Left renal cortex interstitium (tissue), 4 donors: Measurements from ENCODE around the gene ISCU. TPM values are rescaled to one million over a fixed set of nuclear protein-coding genes. Genes with fewer than 3 reads are reported as not detected.

Experiments
- DNase-seq, 4 donors: peaks; one replicate each; pipeline ENCODE4 v3.0.0-alpha.2; 2013; ENCODE audit warnings: low read depth in 4 of 4, low spot score in 2 of 4, missing footprints in 1 of 4
- polyA plus RNA-seq, 4 donors: library from polyadenylated mRNA; unstranded; fragments of 120-200 nt; gene quantifications; one replicate each; pipeline ENCODE4 v1.2.1, GENCODE V29; 2013; ENCODE audit not compliant: insufficient read length in 4 of 4

Gene ISCU
- 100 to 1,000 TPM; 106 to 128 (median 113) TPM for polyA plus RNA-seq

DNA sequence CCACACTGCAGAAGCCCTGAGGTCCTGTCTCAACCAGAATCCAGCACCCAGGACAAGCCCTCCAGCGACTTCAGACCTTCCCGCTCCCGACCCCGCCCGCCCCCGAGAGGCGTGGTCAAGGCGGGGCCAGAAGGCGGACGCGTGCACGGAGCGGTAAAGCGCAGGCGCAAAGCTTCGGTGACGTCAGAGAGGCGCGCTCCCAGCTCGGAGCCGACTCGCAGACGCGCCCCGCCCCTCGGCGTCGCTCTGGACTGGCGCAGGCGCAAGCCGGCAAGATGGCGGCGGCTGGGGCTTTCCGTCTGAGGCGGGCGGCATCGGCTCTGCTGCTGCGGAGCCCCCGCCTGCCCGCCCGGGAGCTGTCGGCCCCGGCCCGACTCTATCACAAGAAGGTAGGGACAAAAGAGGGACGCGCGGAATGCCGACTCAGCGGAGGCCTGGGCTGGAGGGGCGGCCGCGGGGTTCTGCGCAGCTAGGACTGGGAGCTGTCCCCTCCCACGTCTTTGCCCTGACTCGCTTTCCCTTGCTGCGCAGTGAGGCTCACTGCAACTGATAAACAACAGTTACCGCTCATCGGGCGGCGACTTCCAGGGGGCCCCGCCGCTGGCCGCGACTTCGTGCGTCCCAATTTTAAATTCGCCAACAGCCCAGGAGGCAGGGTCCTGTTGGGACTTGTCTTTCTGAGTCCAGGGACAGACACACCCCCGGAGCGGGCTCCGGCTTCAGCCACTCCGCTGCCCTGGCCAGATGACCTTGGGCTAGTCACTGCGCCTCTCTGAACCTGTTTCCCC is at the start of gene ISCU:
TSS of gene ISCU (plus strand) at position 249 of the 788 bp plus-strand sequence. CDS start at position 276, 27 bp downstream.
- DNase-seq, result peak; percentile 92 to 98 (median 96)

DNA sequence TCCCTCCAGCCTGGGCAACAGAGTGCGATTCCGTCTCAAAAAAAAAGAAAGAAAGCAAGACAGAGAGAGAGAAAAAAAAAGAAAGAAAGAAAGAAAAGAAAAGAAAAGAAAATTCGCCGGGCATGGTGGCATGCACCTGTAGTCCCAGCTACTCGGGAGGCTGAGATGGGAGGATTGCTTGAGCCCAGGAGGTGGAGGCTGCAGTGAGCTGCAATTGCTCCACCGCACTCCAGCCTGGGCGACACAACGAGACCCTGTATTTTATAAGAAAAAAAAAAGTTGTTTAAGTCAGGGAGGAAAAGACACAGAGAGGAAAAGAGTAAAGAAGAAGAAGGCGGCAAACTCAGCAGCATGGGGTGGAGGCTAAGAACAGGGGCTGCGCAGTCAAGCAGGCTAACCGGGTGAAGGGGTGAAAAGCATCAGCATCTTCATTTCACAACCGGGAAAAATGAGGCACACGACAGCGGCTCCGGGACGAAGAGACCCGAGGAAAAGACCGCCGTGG is 47.9 kb upstream of the ISCU start:
- no peak for DNase-seq

DNA sequence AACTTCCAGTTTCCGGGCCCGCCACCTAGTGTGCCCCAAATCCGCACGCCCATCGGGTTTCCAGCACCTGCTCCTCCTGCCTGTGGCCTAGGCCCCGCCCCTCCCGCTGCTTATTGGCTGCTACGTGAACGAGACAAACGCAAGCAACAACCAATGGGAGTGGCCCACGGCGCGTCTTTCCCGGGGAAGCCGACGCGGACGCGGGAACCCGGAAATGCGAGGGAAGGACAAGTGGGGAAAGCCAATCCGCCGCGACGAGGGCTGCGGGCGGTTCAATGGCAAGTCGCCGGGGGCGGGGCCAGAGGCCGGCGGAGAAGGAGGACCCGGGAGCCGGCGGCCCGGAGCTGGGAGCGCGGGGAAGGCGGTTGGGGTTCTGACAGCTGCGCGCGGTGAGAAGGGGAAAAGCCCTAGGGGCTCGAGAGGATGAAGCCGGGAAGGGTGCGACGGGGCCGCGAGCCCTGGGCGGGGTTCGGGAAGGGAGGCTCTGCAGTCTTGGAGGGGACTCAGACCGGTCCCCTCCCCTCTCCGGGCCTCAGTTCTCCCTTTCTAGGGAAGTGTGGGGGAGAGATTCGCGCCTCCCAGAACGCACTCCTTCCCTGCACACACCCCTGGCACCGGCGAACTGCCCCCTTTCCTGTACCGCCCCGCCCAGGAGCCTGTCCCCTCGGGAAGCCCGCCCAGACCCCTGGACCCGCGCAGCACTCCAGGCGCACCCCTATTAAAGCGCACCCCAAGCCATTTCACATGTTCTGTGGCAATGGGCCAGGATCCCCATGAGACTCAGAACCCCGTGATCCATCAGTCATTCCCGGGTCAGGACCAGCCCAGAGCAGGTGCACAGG is 47.2 kb upstream of the ISCU start, which contains the start of gene FICD:
TSS of gene FICD (plus strand) at position 305 of the 842 bp plus-strand sequence. CDS start 1,696 bp downstream, outside the sequence.
- peak; percentile 84 to 98 (median 94) for DNase-seq

DNA sequence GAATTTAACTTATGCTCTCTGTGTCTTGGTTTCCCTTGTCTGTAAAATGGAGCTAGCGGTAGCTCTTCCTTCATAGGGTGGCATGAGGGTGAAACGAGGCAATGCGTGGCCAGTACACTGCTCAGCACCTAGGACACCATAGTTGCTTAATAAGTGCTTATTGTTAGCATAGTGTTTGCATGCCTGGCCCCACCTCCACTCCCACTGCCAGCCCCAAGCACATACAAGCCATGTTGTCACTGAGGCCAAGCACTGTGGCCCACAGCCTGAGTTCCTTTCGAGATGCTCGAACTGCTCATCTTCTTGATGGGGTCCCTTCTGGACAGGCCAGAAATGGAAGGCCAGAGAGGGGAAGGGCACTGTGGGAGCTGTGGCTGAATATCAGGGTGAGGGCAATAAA is 46.5 kb upstream of the ISCU start:
- DNase-seq, result no peak

DNA sequence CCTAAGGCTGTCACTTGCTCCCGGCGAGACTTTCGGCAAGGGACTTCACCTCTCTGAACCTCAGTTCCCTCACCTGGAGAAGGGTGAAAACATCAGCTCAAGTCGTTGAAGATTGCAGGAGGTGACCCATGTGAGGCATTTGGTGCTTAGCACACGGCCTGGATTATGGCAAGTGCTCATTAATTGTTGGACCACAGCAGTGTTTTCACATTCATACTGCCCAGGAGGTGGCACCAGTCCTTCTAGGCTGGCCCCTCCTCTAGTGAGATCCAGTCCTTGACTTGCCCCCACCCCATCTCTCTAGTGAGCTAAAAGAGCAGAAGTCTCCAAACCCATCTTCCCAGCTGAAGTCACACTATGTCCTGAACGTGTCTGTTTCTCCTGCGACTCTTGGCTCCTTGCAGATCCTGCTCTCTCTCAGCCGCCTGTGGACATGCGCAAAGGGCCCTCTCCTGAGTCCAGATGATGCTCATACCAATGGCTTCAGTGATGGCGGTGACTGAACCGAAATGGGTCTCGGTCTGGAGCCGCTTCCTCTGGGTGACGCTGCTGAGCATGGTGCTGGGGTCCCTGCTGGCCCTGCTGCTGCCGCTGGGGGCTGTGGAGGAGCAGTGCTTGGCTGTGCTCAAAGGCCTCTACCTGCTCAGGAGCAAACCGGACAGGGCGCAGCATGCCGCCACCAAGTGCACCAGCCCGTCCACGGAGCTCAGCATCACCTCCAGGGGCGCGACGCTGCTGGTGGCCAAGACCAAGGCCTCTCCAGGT is 45.7 kb upstream of the ISCU start:
- DNase-seq, result no peak

DNA sequence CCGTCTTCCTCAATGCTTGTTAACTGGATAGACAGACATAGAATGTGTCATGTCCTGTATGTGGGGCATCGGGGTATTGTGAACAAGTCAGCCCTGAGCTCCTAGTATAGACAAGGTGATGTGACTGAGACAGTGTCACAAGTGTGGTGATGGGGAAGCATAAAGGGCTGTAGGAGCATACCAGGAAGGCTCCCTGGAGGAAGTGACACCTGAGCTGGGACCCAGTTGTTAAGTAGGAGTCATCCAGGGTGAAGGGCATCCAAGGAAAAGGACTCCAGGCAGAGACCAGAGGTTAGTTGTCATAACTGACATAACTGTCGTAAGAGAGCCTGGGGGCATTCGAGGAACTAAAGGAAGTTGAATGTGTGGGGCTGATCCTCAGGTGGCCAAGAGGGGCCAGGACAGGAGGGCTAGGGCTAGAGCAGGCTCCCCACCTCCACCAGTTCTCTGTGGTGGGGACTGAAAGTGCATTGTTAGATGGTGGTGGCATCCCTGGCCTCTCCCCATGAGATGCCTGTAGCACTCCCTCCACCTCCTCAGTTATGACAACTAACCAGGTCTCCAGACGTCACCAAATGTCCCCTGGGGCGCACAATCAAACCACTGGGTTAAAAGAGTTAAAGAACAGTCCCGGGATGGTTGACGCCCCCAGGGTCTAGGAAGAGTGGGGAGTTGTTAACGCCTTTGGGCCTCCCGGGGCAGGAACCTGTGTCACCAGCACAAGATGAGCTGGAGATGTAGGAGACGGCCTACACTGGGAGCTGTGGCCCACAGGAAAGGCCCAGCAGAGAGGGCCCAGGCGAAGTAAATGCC is 44.9 kb upstream of the ISCU start:
- no peak for DNase-seq

DNA sequence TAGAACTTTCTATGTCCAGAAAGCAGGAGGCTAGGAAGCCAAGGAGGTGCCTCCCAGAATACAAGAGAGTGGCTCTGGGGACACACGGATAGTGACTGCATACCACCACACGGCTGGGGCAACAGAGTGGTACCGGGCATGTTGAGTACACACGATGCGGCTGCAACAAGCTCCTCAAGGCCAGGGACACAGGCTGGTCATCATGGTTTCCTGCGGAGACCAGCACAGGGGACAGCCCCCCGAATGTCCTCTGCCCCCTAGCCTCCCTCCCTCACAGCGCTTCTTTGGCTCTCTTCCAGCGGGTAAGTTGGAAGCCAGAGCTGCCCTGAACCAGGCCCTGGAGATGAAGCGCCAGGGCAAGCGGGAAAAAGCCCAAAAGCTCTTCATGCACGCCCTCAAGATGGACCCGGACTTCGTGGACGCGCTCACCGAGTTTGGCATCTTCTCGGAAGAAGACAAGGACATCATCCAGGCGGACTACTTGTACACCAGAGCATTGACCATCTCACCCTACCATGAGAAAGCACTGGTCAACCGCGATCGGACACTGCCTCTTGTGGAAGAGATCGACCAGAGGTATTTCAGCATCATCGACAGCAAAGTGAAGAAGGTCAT is 44.2 kb upstream of the ISCU start:
- no peak for DNase-seq

DNA sequence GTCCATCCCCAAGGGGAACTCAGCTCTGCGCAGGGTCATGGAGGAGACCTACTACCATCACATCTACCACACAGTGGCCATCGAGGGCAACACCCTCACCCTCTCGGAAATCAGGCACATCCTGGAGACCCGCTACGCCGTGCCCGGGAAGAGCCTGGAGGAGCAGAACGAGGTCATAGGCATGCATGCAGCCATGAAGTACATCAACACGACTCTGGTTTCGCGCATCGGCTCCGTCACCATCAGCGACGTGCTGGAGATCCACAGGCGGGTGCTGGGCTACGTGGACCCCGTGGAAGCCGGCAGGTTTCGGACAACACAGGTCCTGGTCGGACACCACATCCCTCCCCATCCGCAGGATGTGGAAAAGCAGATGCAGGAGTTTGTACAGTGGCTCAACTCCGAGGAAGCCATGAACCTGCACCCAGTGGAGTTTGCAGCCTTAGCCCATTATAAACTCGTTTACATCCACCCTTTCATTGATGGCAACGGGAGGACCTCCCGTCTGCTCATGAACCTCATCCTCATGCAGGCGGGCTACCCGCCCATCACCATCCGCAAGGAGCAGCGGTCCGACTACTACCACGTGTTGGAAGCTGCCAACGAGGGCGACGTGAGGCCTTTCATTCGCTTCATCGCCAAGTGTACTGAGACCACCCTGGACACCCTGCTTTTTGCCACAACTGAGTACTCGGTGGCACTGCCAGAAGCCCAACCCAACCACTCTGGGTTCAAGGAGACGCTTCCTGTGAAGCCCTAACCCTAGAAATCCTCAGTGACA is 43.5 kb upstream of the ISCU start:
- no peak for DNase-seq

DNA sequence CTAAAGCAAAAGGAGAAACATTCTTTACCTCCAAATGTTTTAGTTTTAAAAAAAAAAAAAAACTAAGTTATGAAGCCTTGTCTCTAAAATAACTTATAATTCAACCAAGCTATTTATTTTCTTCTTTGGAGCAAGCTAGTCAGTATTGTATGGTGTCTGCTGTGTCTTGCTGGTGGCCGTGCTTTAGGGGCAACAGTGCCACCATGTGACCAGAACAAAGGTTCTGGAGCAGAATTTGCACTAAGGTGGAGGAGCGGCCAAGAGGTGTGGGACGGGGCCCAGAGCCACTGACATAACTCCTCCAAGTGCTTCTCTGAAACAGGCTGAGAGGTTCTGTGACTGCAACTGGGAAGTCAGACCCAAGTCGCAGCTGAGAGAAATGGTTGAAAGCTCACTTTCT is 42.8 kb upstream of the ISCU start:
- no peak for DNase-seq

DNA sequence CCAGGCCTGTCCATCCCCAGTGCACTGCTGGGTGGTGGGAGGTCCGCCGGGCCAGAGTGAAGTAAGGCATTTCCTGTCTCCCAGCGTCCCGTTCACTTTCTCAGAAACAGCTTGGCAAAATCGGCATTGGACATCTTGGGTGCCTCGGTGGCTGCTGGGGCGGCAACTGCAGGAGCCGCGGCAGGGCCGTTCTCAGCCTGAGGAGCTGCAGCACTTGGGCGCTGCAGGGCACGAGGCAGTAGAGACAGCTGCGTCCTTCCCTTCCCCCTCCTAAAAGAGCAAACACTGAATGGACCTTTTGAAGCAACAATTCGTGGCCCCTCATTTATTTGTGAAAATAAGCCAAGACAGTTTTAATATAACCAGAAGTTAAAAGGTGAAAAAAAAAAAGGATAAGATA is 39.0 kb upstream of the ISCU start:
- no peak for DNase-seq

DNA sequence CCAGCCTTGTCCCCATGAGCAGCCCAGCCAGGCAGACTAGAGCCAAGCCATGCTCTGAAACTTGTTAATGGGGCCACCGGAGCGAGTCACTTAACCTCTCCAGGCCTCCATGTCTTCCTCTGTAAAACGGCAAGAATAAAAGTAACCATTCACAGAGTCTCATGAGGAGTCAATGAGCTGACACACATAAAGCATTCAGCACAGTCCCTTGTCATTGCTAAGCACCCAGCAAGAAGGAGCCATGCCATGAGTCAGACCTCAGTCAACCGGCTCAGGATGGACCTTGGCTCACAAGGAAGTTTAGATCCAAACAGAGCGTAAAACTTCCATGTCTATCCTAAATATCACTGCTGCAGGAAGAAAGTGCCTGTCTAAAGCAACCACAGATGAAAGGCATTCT is 36.7 kb upstream of the ISCU start:
- no peak for DNase-seq

DNA sequence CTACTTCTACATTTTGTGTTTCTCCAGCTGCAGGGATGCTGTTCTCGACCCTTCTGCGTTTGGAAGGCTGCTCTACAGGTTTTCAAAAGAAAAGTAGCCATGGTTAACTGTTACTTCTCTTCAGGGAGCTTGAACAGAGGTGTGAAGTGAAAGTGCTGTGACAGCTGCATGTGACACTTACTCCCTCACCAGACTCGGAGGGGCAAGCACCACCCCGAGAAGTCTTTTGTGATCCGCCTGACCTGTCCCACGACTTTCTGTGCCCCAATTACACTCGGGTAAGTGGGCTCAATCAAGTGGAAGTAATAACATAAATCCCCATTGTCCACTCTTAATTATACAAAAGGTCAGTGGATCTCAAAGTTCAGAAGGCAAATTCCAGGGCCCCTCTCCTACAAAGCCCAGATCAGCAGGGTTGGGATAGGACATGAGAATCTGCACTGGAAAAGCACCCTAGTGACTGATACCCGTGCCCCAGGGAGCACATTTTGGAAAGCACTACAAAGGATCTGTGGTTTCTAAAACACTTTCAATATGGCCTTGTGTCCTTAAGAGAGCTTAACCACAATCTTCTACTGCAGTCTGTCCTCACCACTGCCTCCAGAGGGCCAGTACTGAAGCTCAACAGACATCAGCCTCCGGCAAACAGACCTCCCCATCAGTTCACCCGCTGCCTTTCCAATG is 35.8 kb upstream of the ISCU start:
- no peak for DNase-seq

DNA sequence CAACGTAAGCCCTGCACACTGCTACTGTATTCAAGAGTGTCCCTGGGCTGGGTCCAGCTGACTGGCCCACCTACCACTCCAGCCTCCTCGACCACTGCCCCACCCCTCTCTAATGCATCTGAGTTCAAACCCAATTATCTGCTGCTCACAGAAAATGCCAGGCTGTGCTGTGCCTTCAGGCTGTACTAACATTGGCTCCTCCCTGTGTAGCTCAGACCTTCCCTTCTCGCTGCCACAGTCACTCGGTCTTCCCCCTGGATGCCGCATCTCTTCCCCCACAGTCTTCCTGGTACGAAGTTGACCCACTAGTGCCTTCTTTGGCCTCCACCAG is 35.3 kb upstream of the ISCU start:
- DNase-seq, result no peak

DNA sequence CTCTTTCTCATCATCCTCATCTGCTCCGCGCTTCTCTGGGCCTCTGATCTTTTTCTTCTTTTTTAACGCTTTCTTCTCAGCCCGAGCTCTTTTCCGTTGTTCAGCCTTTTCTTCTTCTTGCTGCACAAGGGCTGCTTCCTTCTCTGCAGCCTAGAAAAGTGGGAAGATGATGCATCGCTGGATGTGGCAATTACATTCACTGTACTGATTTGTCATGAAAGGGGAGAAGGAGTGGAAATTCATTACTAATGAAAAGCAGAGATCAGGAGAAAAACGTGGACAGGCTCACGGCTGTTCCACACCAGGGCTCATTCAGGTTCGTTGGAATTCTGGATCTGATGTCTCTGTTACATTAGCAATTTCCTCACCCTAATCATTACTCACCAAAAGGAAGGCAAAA is 32.2 kb upstream of the ISCU start:
- DNase-seq, result no peak

DNA sequence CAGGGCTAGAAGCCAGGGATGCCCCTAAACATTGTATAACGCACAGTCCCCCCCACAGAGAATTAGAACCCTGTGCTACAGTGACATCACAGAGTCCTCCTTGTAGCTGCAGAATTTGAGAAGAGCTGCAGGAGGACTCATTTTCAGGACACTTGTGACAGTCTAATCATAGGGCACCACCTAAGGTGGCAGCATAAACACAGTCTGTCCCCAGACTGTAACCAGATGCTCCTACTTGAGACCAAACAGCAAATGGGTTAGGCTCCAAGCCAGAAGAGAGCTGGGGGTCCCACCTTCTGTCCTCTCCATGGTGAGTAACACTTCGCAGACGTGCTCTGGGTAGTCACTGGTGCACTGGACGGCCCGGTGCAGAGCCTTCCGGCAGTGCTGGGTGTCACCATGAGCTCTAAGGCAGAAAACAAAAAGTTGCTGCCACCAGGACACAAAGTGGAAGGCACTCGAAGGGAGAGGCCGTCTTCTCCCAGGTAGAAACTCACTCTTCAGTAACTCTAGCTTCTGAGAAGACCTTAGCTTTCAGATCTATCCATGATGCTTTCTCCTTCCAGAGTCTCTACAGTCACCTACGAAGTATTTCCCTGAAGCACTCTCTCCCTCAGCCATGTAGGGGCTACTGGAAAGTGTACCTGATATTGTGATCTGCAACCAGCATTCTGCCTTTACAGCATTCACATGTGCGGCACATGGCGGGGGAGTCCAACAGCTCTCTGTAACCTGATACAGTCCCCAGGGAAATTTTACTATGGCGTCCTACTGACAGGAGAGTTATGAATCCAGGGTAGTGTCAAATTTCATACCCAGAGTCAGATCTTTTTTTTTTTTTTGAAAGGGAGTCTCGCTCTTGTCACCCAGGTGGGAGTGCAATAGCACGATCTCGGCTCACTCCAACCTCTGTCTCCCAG is 30.2 kb upstream of the ISCU start:
- DNase-seq, result no peak

DNA sequence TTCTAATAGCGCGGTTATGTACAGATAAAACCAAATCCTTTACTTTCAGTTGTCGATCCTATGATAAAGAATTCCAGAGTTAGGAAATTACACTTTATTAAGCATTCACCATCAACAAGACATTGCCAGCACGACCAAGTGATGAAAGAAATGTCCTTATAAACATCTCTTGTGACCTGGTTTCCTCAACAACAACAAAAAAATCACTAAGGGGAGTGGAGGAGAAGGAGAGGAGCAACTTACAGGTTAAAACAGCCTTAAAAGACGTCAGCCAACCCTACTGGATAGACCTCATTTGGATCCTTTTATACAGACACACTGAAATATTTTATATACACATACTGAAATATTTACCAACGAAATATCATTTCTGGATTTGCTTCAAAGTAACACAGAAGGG is 24.2 kb upstream of the ISCU start:
- no peak for DNase-seq

DNA sequence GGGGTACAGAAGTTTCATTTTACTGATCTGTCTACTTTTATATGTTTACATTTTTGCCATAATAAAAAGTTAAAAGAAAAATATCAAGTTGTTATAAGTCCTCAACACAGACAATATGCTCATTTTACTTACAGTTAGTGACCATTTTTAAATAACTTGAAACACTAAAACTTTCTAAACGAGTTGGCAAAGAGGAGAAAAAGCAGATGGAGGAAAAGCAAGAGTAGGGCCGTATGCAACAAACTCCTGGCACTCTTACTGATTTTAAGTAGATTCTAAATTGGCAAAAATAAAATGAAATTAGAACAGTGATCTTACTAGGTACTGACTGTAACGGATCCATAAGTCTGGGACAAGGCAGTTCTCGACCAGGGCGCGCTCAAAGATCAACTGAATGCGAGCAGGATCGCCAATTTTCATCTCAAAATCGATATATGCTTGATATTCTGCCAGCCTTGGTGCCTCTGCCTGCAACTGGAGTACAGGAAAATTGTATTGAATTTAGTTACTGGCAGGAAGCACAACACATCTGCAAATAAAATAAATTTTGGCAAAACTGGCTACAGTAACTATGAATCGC is 23.7 kb upstream of the ISCU start:
- no peak for DNase-seq
